Glutamatergic neuron (in vitro differentiated cells): ENCODE data around the gene DRGX. TPM values are rescaled to one million over a fixed set of nuclear protein-coding genes. Genes with fewer than 3 reads are reported as not detected.

Source experiments
- DNase-seq: peaks from one replicate; pipeline ENCODE4 v3.0.0; 2022
- H3K27ac Mint-ChIP-seq: one replicate; pipeline ENCODE4 v1.8.0; 2020; ENCODE audit warnings: mild to moderate bottlenecking, mixed read lengths, inconsistent platforms; ENCODE audit not compliant: unreplicated experiment
- H3K27me3 Mint-ChIP-seq: one replicate; pipeline ENCODE4 v1.8.0; 2020; ENCODE audit warnings: mild to moderate bottlenecking, moderate library complexity, mixed read lengths, inconsistent platforms; ENCODE audit not compliant: unreplicated experiment
- H3K36me3 Mint-ChIP-seq: one replicate; pipeline ENCODE4 v1.8.0; 2020; ENCODE audit warnings: mild to moderate bottlenecking, mixed read lengths, inconsistent platforms; ENCODE audit not compliant: unreplicated experiment
- H3K4me1 Mint-ChIP-seq: one replicate; pipeline ENCODE4 v1.8.0; 2020; ENCODE audit warnings: mild to moderate bottlenecking, low read depth, mixed read lengths, inconsistent platforms; ENCODE audit not compliant: unreplicated experiment
- H3K4me3 Mint-ChIP-seq: one replicate; pipeline ENCODE4 v1.8.0; 2020; ENCODE audit warnings: mild to moderate bottlenecking, mixed read lengths, inconsistent platforms; ENCODE audit not compliant: unreplicated experiment
- H3K9me3 Mint-ChIP-seq: one replicate; pipeline ENCODE4 v1.8.0; 2020; ENCODE audit warnings: mild to moderate bottlenecking, moderate library complexity, mixed read lengths, inconsistent platforms; ENCODE audit not compliant: unreplicated experiment
- CTCF ChIP-seq: fragments of 200-600 bp; sonication (generic); IDR thresholded peaks from one replicate; pipeline ENCODE4 v1.5.0; 2021; ENCODE audit not compliant: partially characterized antibody, unreplicated experiment
- total RNA-seq: library from RNA; stranded (reverse); fragmentation: NEBNext Ultra II Directional; extraction: Animal tissue kit (Norgen Biotek cat#: 25700); gene quantifications from one replicate; pipeline ENCODE4 v1.2.1, GENCODE V29; 2021; ENCODE audit not compliant: unreplicated experiment

DRGX gene
- total RNA-seq, 1 donor from 2014 or later, result 65.2 TPM

GRCh38 chr10:49325131-49325915 lies 70.6 kb downstream of the DRGX start:
- no peak for TF ChIP-seq CTCF
- Mint-ChIP-seq H3K27me3 (peaks cover 2% of the 10 kb centered on the region), H3K36me3 (no peaks in the 10 kb centered on the region), H3K27ac (no peak overlapping the region), H3K4me1 (peaks cover 5% of the 10 kb centered on the region), H3K4me3 (no peak overlapping the region), H3K9me3 (peaks cover 4% of the 10 kb centered on the region)
- no peak for DNase-seq

GRCh38 chr10:49324711-49325110 lies 71.2 kb downstream of the DRGX start:
- DNase-seq, result no peak
- H3K27me3 Mint-ChIP-seq, result peaks cover 2% of the 10 kb centered on the region
- no peak overlapping the region for H3K4me3 Mint-ChIP-seq

GRCh38 chr10:49323896-49324270 lies 72.0 kb downstream of the DRGX start:
- peaks cover 2% of the 10 kb centered on the region for H3K4me1 Mint-ChIP-seq
- TF ChIP-seq CTCF, result no peak
- no peak for DNase-seq
- H3K27me3 Mint-ChIP-seq, result peaks cover 2% of the 10 kb centered on the region
- H3K36me3 Mint-ChIP-seq, result no peaks in the 10 kb centered on the region
- peaks cover 3% of the 10 kb centered on the region for H3K9me3 Mint-ChIP-seq
- H3K4me3 Mint-ChIP-seq, result no peak overlapping the region
- no peak overlapping the region for H3K27ac Mint-ChIP-seq

More at GRCh38 chr10:49324711-49325110, 71.2 kb downstream of the DRGX start:
- Mint-ChIP-seq H3K27ac (no peak overlapping the region), H3K4me1 (peaks cover 5% of the 10 kb centered on the region), H3K36me3 (no peaks in the 10 kb centered on the region), H3K9me3 (peaks cover 4% of the 10 kb centered on the region)
- TF ChIP-seq CTCF, result no peak

GRCh38 chr10:49323171-49323895 lies 72.6 kb downstream of the DRGX start:
- no peak for DNase-seq
- Mint-ChIP-seq H3K4me3 (no peak overlapping the region), H3K27ac (no peak overlapping the region), H3K27me3 (peaks cover 2% of the 10 kb centered on the region), H3K36me3 (no peaks in the 10 kb centered on the region), H3K4me1 (peaks cover 2% of the 10 kb centered on the region), H3K9me3 (peaks cover 2% of the 10 kb centered on the region)
- no peak for TF ChIP-seq CTCF
